NCI-H1694 treated with DMSO at 0.1 percent for 48 hours (cell line): ENCODE measurements around the gene RASA4.
"Not testable (repeated sequence)": the region's sequence is repeated elsewhere in the genome, so short reads cannot be mapped to it uniquely, and the experiment has no call there.

Source experiments
- DNase-seq: peaks from one replicate; lab custom pipeline; 2025; lab: John Stamatoyannopoulos, UW

Gene RASA4

GRCh38 chr7:102606848-102607247, 9.7 kb downstream of the RASA4 start:
- not testable (repeated sequence) for DNase-seq

- not testable (repeated sequence) for DNase-seq
Observed at GRCh38 chr7:102604431-102605145, 12.0 kb downstream of the RASA4 start.

- DNase-seq = not testable (repeated sequence)
Observed at GRCh38 chr7:102602317-102602716, 14.2 kb downstream of the RASA4 start.

- not testable (repeated sequence) for DNase-seq
Observed at GRCh38 chr7:102599699-102600098, 16.9 kb downstream of the RASA4 start.

- not testable (repeated sequence) for DNase-seq
Observed at GRCh38 chr7:102596036-102596435, 20.5 kb downstream of the RASA4 start.

- DNase-seq = not testable (repeated sequence)
Observed at GRCh38 chr7:102593637-102594334, 22.8 kb downstream of the RASA4 start.

GRCh38 chr7:102592477-102593019, 24.0 kb downstream of the RASA4 start:
- DNase-seq = not testable (repeated sequence)

- not testable (repeated sequence) for DNase-seq
Observed at GRCh38 chr7:102589857-102590256, 26.7 kb downstream of the RASA4 start.

GRCh38 chr7:102583495-102583894, 33.1 kb downstream of the RASA4 start:
- not testable (repeated sequence) for DNase-seq

- DNase-seq = not testable (repeated sequence)
Observed at GRCh38 chr7:102581722-102582121, 34.8 kb downstream of the RASA4 start.

- not testable (repeated sequence) for DNase-seq
Observed at GRCh38 chr7:102578486-102578885, 38.1 kb downstream of the RASA4 start.

GRCh38 chr7:102577315-102578240, 39.0 kb downstream of the RASA4 start:
- not testable (repeated sequence) for DNase-seq

- not testable (repeated sequence) for DNase-seq
Observed at GRCh38 chr7:102576363-102576762, 40.2 kb downstream of the RASA4 start.

GRCh38 chr7:102574607-102575006, 41.9 kb downstream of the RASA4 start:
- not testable (repeated sequence) for DNase-seq

- not testable (repeated sequence) for DNase-seq
Observed at GRCh38 chr7:102572261-102573239, 44.0 kb downstream of the RASA4 start, which contains the start of gene POLR2J3. TSS of gene POLR2J3 (minus strand) at chr7:102572583. CDS start at chr7:102572521, 62 bp downstream.

- DNase-seq = not testable (repeated sequence)
Observed at GRCh38 chr7:102568620-102569019, 47.9 kb downstream of the RASA4 start.

GRCh38 chr7:102550808-102551422, 65.6 kb downstream of the RASA4 start, which contains the start of gene SPDYE2:
TSS of gene SPDYE2 (plus strand) at chr7:102551226. CDS start at chr7:102553256, 2,030 bp downstream.
- not testable (repeated sequence) for DNase-seq

- DNase-seq = not testable (repeated sequence)
Observed at GRCh38 chr7:102546353-102546752, 70.2 kb downstream of the RASA4 start.

- not testable (repeated sequence) for DNase-seq
Observed at GRCh38 chr7:102545288-102545687, 71.3 kb downstream of the RASA4 start.

- DNase-seq = not testable (repeated sequence)
Observed at GRCh38 chr7:102544372-102544771, 72.2 kb downstream of the RASA4 start.
